Parathyroid adenoma (tissue), 2 donors: ENCODE measurements around the gene PGM1.
A peak's percentile ranks its signal among the peaks of the same experiment; 100 is the strongest.

Experiments
- H2AFZ ChIP-seq: fragments of 300-600 bp; sonication (generic); one replicate; pipeline ENCODE4 v1.7.0; 2017; ENCODE audit warnings: antibody characterized with exemption, mild to moderate bottlenecking
- H3K27ac ChIP-seq: fragments of 300-600 bp; sonication (generic); one replicate; pipeline ENCODE4 v1.7.0; 2017
- H3K27me3 ChIP-seq: fragments of 300-600 bp; sonication (generic); one replicate; pipeline ENCODE4 v1.7.0; 2017; ENCODE audit warnings: low read length; ENCODE audit not compliant: control insufficient read depth, insufficient read depth
- H3K36me3 ChIP-seq: fragments of 300-600 bp; sonication (generic); one replicate; pipeline ENCODE4 v1.7.0; 2017; ENCODE audit warnings: low read length; ENCODE audit not compliant: control insufficient read depth, insufficient read depth
- H3K4me1 ChIP-seq: fragments of 300-600 bp; sonication (generic); one replicate; pipeline ENCODE4 v1.7.0; 2017; ENCODE audit warnings: control low read depth
- H3K4me2 ChIP-seq: fragments of 300-600 bp; sonication (generic); one replicate; pipeline ENCODE4 v1.7.0; 2017; ENCODE audit warnings: low read length
- H3K4me3 ChIP-seq: fragments of 300-600 bp; sonication (generic); one replicate; pipeline ENCODE4 v1.7.0; 2017; ENCODE audit warnings: low read depth, low read length
- H3K79me2 ChIP-seq: fragments of 300-600 bp; sonication (generic); one replicate; pipeline ENCODE4 v1.7.0; 2017; ENCODE audit warnings: control low read depth
- H3K9ac ChIP-seq: fragments of 300-600 bp; sonication (generic); one replicate; pipeline ENCODE4 v1.7.0; 2017; ENCODE audit warnings: mild to moderate bottlenecking
- H3K9me3 ChIP-seq: fragments of 300-600 bp; sonication (generic); one replicate; pipeline ENCODE4 v1.7.0; 2017; ENCODE audit warnings: low read length; ENCODE audit not compliant: control insufficient read depth
- CTCF ChIP-seq: fragments of 300-600 bp; sonication (generic); IDR thresholded peaks from one replicate; pipeline ENCODE4 v1.7.0; 2017; ENCODE audit warnings: antibody characterized with exemption, mild to moderate bottlenecking
- donor health status: primary hyperparathyroidism.

Gene PGM1

GRCh38 chr1:63555480-63555879, 37.7 kb upstream of the PGM1 start:
- Histone ChIP-seq H3K4me2 (no peak overlapping the region), H3K27me3 (no peaks in the 10 kb centered on the region), H3K36me3 (no peaks in the 10 kb centered on the region), H3K9ac (no peak overlapping the region), H2AFZ (no peak overlapping the region), H3K27ac (no peak overlapping the region), H3K4me3 (no peak overlapping the region), H3K9me3 (no peaks in the 10 kb centered on the region), H3K4me1 (no peaks in the 10 kb centered on the region), H3K79me2 (no peaks in the 10 kb centered on the region)
- no peak for TF ChIP-seq CTCF

GRCh38 chr1:63557365-63557987, 35.7 kb upstream of the PGM1 start:
- Histone ChIP-seq H3K27me3 (no peaks in the 10 kb centered on the region), H3K27ac (no peak overlapping the region), H3K79me2 (no peaks in the 10 kb centered on the region), H2AFZ (no peak overlapping the region), H3K4me2 (no peak overlapping the region), H3K9ac (no peak overlapping the region), H3K9me3 (no peaks in the 10 kb centered on the region), H3K4me1 (no peaks in the 10 kb centered on the region), H3K4me3 (no peak overlapping the region), H3K36me3 (no peaks in the 10 kb centered on the region)
- peak; percentile 18 for TF ChIP-seq CTCF

GRCh38 chr1:63559357-63559756, 33.9 kb upstream of the PGM1 start:
- Histone ChIP-seq H3K36me3 (no peaks in the 10 kb centered on the region), H3K9ac (no peak overlapping the region), H3K4me2 (no peak overlapping the region), H3K4me1 (no peaks in the 10 kb centered on the region), H3K27me3 (no peaks in the 10 kb centered on the region), H3K4me3 (no peak overlapping the region), H2AFZ (no peak overlapping the region), H3K79me2 (no peaks in the 10 kb centered on the region), H3K9me3 (no peaks in the 10 kb centered on the region), H3K27ac (no peak overlapping the region)
- TF ChIP-seq CTCF: no peak

- no peak overlapping the region for H3K4me3 ChIP-seq
- H3K4me1 ChIP-seq: no peaks in the 10 kb centered on the region
- no peak overlapping the region for H2AFZ ChIP-seq
- H3K27ac ChIP-seq: no peak overlapping the region
- TF ChIP-seq CTCF: no peak
- H3K27me3 ChIP-seq: no peaks in the 10 kb centered on the region
- no peak overlapping the region for H3K9ac ChIP-seq
- H3K79me2 ChIP-seq: no peaks in the 10 kb centered on the region
- H3K4me2 ChIP-seq: no peak overlapping the region
- no peaks in the 10 kb centered on the region for H3K9me3 ChIP-seq
- H3K36me3 ChIP-seq: no peaks in the 10 kb centered on the region
Observed at GRCh38 chr1:63563745-63564144, 29.5 kb upstream of the PGM1 start.

- H3K4me3 ChIP-seq: no peak overlapping the region
- no peak overlapping the region for H3K4me2 ChIP-seq
- no peak overlapping the region for H3K27ac ChIP-seq
- H3K9me3 ChIP-seq: no peaks in the 10 kb centered on the region
- H3K4me1 ChIP-seq: no peaks in the 10 kb centered on the region
- H2AFZ ChIP-seq: no peak overlapping the region
- no peaks in the 10 kb centered on the region for H3K27me3 ChIP-seq
- no peaks in the 10 kb centered on the region for H3K79me2 ChIP-seq
- H3K9ac ChIP-seq: no peak overlapping the region
- H3K36me3 ChIP-seq: no peaks in the 10 kb centered on the region
- no peak for TF ChIP-seq CTCF
Observed at GRCh38 chr1:63569068-63569467, 24.1 kb upstream of the PGM1 start.
